Fibroblast of peridontal ligament (primary cell): ENCODE results near the gene NUP54.
A peak's percentile ranks its signal among the peaks of the same experiment; 100 is the strongest.

Source experiments
- DNase-seq: peaks from one replicate; pipeline ENCODE4 v3.0.0-alpha.2; 2010; ENCODE audit errors: extremely low read depth

The NUP54 gene

GRCh38 chr4:76148142-76148865 is at the start of gene NUP54:
NUP54 (minus strand) TSS chr4:76148397; CDS start chr4:76148374, 23 bp downstream.
- peak; percentile 93 for DNase-seq

- DNase-seq: no peak
These were observed 49.0 kb upstream of the NUP54 start for GRCh38 chr4:76197031-76197743.

- no peak for DNase-seq
These were observed 48.2 kb upstream of the NUP54 start for GRCh38 chr4:76196376-76196775.

GRCh38 chr4:76195326-76195725 is 47.1 kb upstream of the NUP54 start:
- no peak for DNase-seq

- peak; percentile 94 for DNase-seq
These were observed 46.1 kb upstream of the NUP54 start for GRCh38 chr4:76194325-76194724.

- DNase-seq: peak; percentile 31
These were observed 44.0 kb upstream of the NUP54 start for GRCh38 chr4:76192236-76192635.

- no peak for DNase-seq
These were observed 40.4 kb upstream of the NUP54 start for GRCh38 chr4:76188557-76188956.

GRCh38 chr4:76188149-76188548 is 40.0 kb upstream of the NUP54 start:
- no peak for DNase-seq

- no peak for DNase-seq
These were observed 39.0 kb upstream of the NUP54 start for GRCh38 chr4:76187152-76187551.

- DNase-seq: no peak
These were observed 34.3 kb upstream of the NUP54 start for GRCh38 chr4:76182463-76182862.

GRCh38 chr4:76179398-76180318 is 31.5 kb upstream of the NUP54 start:
- peak; percentile 85 for DNase-seq

- DNase-seq: no peak
These were observed 30.1 kb upstream of the NUP54 start for GRCh38 chr4:76178296-76178695.

GRCh38 chr4:76177709-76178108 is 29.5 kb upstream of the NUP54 start:
- no peak for DNase-seq

- no peak for DNase-seq
These were observed 27.1 kb upstream of the NUP54 start for GRCh38 chr4:76175336-76175735.

- no peak for DNase-seq
These were observed 26.0 kb upstream of the NUP54 start for GRCh38 chr4:76174216-76174615.

GRCh38 chr4:76168688-76169087 is 20.5 kb upstream of the NUP54 start:
- no peak for DNase-seq

- no peak for DNase-seq
These were observed 18.3 kb upstream of the NUP54 start for GRCh38 chr4:76166480-76166879.

GRCh38 chr4:76160355-76160754 is 12.2 kb upstream of the NUP54 start:
- no peak for DNase-seq

GRCh38 chr4:76156635-76157034 is 8.4 kb upstream of the NUP54 start:
- peak; percentile 4 for DNase-seq

GRCh38 chr4:76155979-76156378 is 7.8 kb upstream of the NUP54 start:
- DNase-seq: no peak

GRCh38 chr4:76153356-76153755 is 5.2 kb upstream of the NUP54 start:
- DNase-seq: no peak

- peak; percentile 58 for DNase-seq
These were observed 599 bp downstream of the NUP54 start for GRCh38 chr4:76147454-76148141.
